GM21360 (cell line): ENCODE data around the gene ALDH2.
A peak's percentile ranks its signal among the peaks of the same experiment; 100 is the strongest.
"Not testable (repeated sequence)": the region's sequence is repeated elsewhere in the genome, so short reads cannot be mapped to it uniquely, and the experiment has no call there.

Experiments used
- ATAC-seq: cut with Tn5 transposase; IDR thresholded peaks from one replicate; pipeline ENCODE4 v1.9.1; 2021; ENCODE audit warnings: mild to moderate bottlenecking, moderate library complexity; ENCODE audit not compliant: unreplicated experiment

Gene ALDH2

GRCh38 chr12:111824312-111824711, 57.6 kb downstream of the ALDH2 start:
- not testable (repeated sequence) for ATAC-seq

GRCh38 chr12:111825509-111825908, 58.8 kb downstream of the ALDH2 start:
- no peak for ATAC-seq

- ATAC-seq = no peak
These were observed 59.6 kb downstream of the ALDH2 start for GRCh38 chr12:111826316-111826715.

- ATAC-seq = no peak
These were observed 60.3 kb downstream of the ALDH2 start for GRCh38 chr12:111826992-111827391.

GRCh38 chr12:111827907-111828306, 61.2 kb downstream of the ALDH2 start:
- ATAC-seq = no peak

GRCh38 chr12:111828338-111828979, 61.7 kb downstream of the ALDH2 start:
- ATAC-seq = no peak

GRCh38 chr12:111829635-111830034, 62.9 kb downstream of the ALDH2 start:
- not testable (repeated sequence) for ATAC-seq

- not testable (repeated sequence) for ATAC-seq
These were observed 68.1 kb downstream of the ALDH2 start for GRCh38 chr12:111834740-111835386.

GRCh38 chr12:111835531-111836181, 68.9 kb downstream of the ALDH2 start:
- not testable (repeated sequence) for ATAC-seq

- ATAC-seq = no peak
These were observed 71.6 kb downstream of the ALDH2 start for GRCh38 chr12:111838353-111838752.

- no peak for ATAC-seq
These were observed 74.1 kb downstream of the ALDH2 start for GRCh38 chr12:111840807-111841206.

GRCh38 chr12:111841236-111841749, 74.6 kb downstream of the ALDH2 start:
- peak; percentile 9 for ATAC-seq

- ATAC-seq = peak; percentile 80
These were observed 75.2 kb downstream of the ALDH2 start, which contains the start of gene MAPKAPK5 for GRCh38 chr12:111841750-111842555. TSS of gene MAPKAPK5 (plus strand) at chr12:111842228. CDS start at chr12:111842734, 506 bp downstream.

- ATAC-seq = peak; percentile 25
These were observed 76.0 kb downstream of the ALDH2 start for GRCh38 chr12:111842556-111843396.

GRCh38 chr12:111846016-111846415, 79.3 kb downstream of the ALDH2 start:
- ATAC-seq = no peak

GRCh38 chr12:111850526-111850925, 83.8 kb downstream of the ALDH2 start:
- no peak for ATAC-seq

- ATAC-seq = no peak
These were observed 91.5 kb downstream of the ALDH2 start for GRCh38 chr12:111858186-111858585.

- no peak for ATAC-seq
These were observed 92.0 kb downstream of the ALDH2 start for GRCh38 chr12:111858778-111859177.

- ATAC-seq = no peak
These were observed 98.2 kb downstream of the ALDH2 start for GRCh38 chr12:111864913-111865312.
